GM10266 (cell line): Measurements from ENCODE around the gene DOCK6.

Source experiments
- DNase-seq: peaks from one replicate; pipeline ENCODE4 v3.0.0; 2012; ENCODE audit errors: extremely low spot score
- CTCF ChIP-seq: IDR thresholded peaks from 2 replicates; pipeline ENCODE4 v1.5.1; 2012; ENCODE audit warnings: mild to moderate bottlenecking, low read depth; ENCODE audit not compliant: control insufficient read depth, insufficient read depth; ENCODE audit errors: missing control alignments

The DOCK6 gene

GRCh38 chr19:11232555-11232954 lies 29.8 kb downstream of the DOCK6 start:
- DNase-seq = no peak
- no peak for TF ChIP-seq CTCF

- no peak for TF ChIP-seq CTCF
- DNase-seq = no peak
Measured at GRCh38 chr19:11230621-11231386, 31.5 kb downstream of the DOCK6 start.

GRCh38 chr19:11227195-11227886 lies 35.0 kb downstream of the DOCK6 start:
- no peak for DNase-seq
- TF ChIP-seq CTCF = no peak

GRCh38 chr19:11226716-11227166 lies 35.6 kb downstream of the DOCK6 start:
- no peak for TF ChIP-seq CTCF
- no peak for DNase-seq

- DNase-seq = no peak
- no peak for TF ChIP-seq CTCF
Measured at GRCh38 chr19:11225815-11226214, 36.5 kb downstream of the DOCK6 start.

GRCh38 chr19:11225172-11225571 lies 37.2 kb downstream of the DOCK6 start:
- TF ChIP-seq CTCF = no peak
- no peak for DNase-seq

GRCh38 chr19:11224429-11224828 lies 37.9 kb downstream of the DOCK6 start:
- no peak for DNase-seq
- TF ChIP-seq CTCF = no peak
